IPS-18a (cell line): ENCODE results near the gene MCUB.

Source experiments
- H3K27ac ChIP-seq: one replicate; pipeline ENCODE4 v1.5.1; 2013; ENCODE audit warnings: low read length
- H3K27me3 ChIP-seq: one replicate; pipeline ENCODE4 v1.6.1; 2013; ENCODE audit warnings: mild to moderate bottlenecking, low read length; ENCODE audit not compliant: control insufficient read depth, insufficient read depth
- H3K36me3 ChIP-seq: one replicate; pipeline ENCODE4 v1.6.1; 2013; ENCODE audit warnings: low read depth, low read length; ENCODE audit not compliant: control insufficient read depth
- H3K4me1 ChIP-seq: one replicate; pipeline ENCODE4 v1.6.1; 2013; ENCODE audit warnings: low read depth, low read length; ENCODE audit not compliant: control insufficient read depth
- H3K4me3 ChIP-seq: one replicate; pipeline ENCODE4 v1.5.1; 2013; ENCODE audit warnings: low read length
- H3K9ac ChIP-seq: one replicate; pipeline ENCODE4 v1.6.1; 2013; ENCODE audit warnings: mild to moderate bottlenecking, low read length, moderate library complexity
- H3K9me3 ChIP-seq: one replicate; pipeline ENCODE4 v1.6.1; 2013; ENCODE audit warnings: low read depth, low read length; ENCODE audit not compliant: control insufficient read depth

Gene MCUB

GRCh38 chr4:109735566-109736365 is 175.7 kb downstream of the MCUB start:
- no peak overlapping the region for H3K4me3 ChIP-seq
- H3K27me3 ChIP-seq = no peaks in the 10 kb centered on the region
- no peaks in the 10 kb centered on the region for H3K9me3 ChIP-seq
- no peak overlapping the region for H3K27ac ChIP-seq
- peaks cover under 1% of the 10 kb centered on the region for H3K4me1 ChIP-seq
- H3K9ac ChIP-seq = no peak overlapping the region
- no peaks in the 10 kb centered on the region for H3K36me3 ChIP-seq
